ENCODE measurements around the gene MPST. TPM values are rescaled to one million over a fixed set of nuclear protein-coding genes. Genes with fewer than 3 reads are reported as not detected.

MPST gene
- total RNA-seq, 1 experiment from 2014 or later, result 31.4 TPM

- BruUV-seq (replicated peaks), result no TSS peak
- ATAC-seq (no peak), DNase-seq (ENCODE audit: low read depth, low spot score) (no peak)
- H3K9me3 ChIP-seq (ENCODE audit: control insufficient read depth, insufficient read depth, low read depth, low read length), result no peaks in the 10 kb centered on the region; the same call in 1 of the 2 replicates
- no peak overlapping the region for H3K4me3 ChIP-seq (ENCODE audit: low read depth in 2 of 2, low read length in 2 of 2)
- no peak for TF ChIP-seq CTCF (IDR thresholded peaks at IDR 0.05)
- TF ChIP-seq POLR2AphosphoS5 (IDR thresholded peaks at IDR 0.05; ENCODE audit: low read depth, low read length), result no peak
- no peak for TF ChIP-seq REST (IDR thresholded peaks at IDR 0.05; ENCODE audit: insufficient read depth in 1 of 2, low read depth in 2 of 2, low read length in 1 of 2)
- no peak for TF ChIP-seq TCF7L2 (IDR thresholded peaks at IDR 0.05; ENCODE audit: low read depth, low read length)
- TF ChIP-seq SIN3A (IDR thresholded peaks at IDR 0.05; ENCODE audit: borderline replicate concordance, insufficient read depth, low read depth, low read length), result no peak
- no peaks in the 10 kb centered on the region for H3K36me3 ChIP-seq (ENCODE audit: control insufficient read depth, insufficient read depth, low read length)
- POLR2A ChIA-PET, result no interaction called here
- intact Hi-C loops (cut with micrococcal nuclease; ENCODE audit: unreplicated experiment), result no loop called here
- no peak overlapping the region for H3K27ac ChIP-seq (ENCODE audit: low read length)
- H3K4me1 ChIP-seq (ENCODE audit: control insufficient read depth, insufficient read depth, low read length), result no peaks in the 10 kb centered on the region
- CTCF ChIA-PET, result no interaction called here
- in situ Hi-C loops (cut with HindIII; ENCODE audit: low pct_unique_long_range_greater_than_20kb, low sequenced_read_pairs), result no loop called here
- H3K27me3 ChIP-seq (ENCODE audit: control insufficient read depth, insufficient read depth, low read length), result no peaks in the 10 kb centered on the region
Observed at GRCh38 chr22:36990457-36990856, 29.1 kb upstream of the MPST start.

GRCh38 chr22:36991206-36991605 is 28.3 kb upstream of the MPST start:
- intact Hi-C loops (cut with micrococcal nuclease; ENCODE audit: unreplicated experiment), result no loop called here
- ChIA-PET CTCF (interaction anchor here (0.5 kb wide), 1 partner anchor 19 kb away, joined by 7 read pairs; no protein-coding TSS in a partner anchor), POLR2A (no interaction called here)
- Histone ChIP-seq H3K4me3 (ENCODE audit: low read depth in 2 of 2, low read length in 2 of 2) (no peak overlapping the region), H3K9me3 (ENCODE audit: control insufficient read depth, insufficient read depth, low read depth, low read length) (no peaks in the 10 kb centered on the region), H3K27me3 (ENCODE audit: control insufficient read depth, insufficient read depth, low read length) (no peaks in the 10 kb centered on the region), H3K27ac (ENCODE audit: low read length) (no peak overlapping the region), H3K4me1 (ENCODE audit: control insufficient read depth, insufficient read depth, low read length) (no peaks in the 10 kb centered on the region), H3K36me3 (ENCODE audit: control insufficient read depth, insufficient read depth, low read length) (no peaks in the 10 kb centered on the region)
- no peak for TF ChIP-seq REST (IDR thresholded peaks at IDR 0.05; ENCODE audit: insufficient read depth in 1 of 2, low read depth in 2 of 2, low read length in 1 of 2)
- TF ChIP-seq CTCF (IDR thresholded peaks at IDR 0.05), result no peak
- no peak for TF ChIP-seq POLR2AphosphoS5 (IDR thresholded peaks at IDR 0.05; ENCODE audit: low read depth, low read length)
- no peak for TF ChIP-seq SIN3A (IDR thresholded peaks at IDR 0.05; ENCODE audit: borderline replicate concordance, insufficient read depth, low read depth, low read length)
- no peak for TF ChIP-seq TCF7L2 (IDR thresholded peaks at IDR 0.05; ENCODE audit: low read depth, low read length)
- no TSS peak for BruUV-seq (replicated peaks)
- in situ Hi-C loops (cut with HindIII; ENCODE audit: low pct_unique_long_range_greater_than_20kb, low sequenced_read_pairs), result no loop called here
- DNase-seq (ENCODE audit: low read depth, low spot score) (no peak), ATAC-seq (no peak)

Measured in Panc1 (cell line).